Activated CD4-positive, CD25-positive, alpha-beta regulatory T cell (primary cell): ENCODE measurements around the gene SYT7.
"Not testable (repeated sequence)": the region's sequence is repeated elsewhere in the genome, so short reads cannot be mapped to it uniquely, and the experiment has no call there.

Source experiments
- DNase-seq, 4 experiments: peaks; one replicate each; lab custom pipeline; 2025; lab: John Stamatoyannopoulos, UW

Gene SYT7

GRCh38 chr11:61475433-61475832, 105.4 kb downstream of the SYT7 start:
- no peak for DNase-seq

DNA sequence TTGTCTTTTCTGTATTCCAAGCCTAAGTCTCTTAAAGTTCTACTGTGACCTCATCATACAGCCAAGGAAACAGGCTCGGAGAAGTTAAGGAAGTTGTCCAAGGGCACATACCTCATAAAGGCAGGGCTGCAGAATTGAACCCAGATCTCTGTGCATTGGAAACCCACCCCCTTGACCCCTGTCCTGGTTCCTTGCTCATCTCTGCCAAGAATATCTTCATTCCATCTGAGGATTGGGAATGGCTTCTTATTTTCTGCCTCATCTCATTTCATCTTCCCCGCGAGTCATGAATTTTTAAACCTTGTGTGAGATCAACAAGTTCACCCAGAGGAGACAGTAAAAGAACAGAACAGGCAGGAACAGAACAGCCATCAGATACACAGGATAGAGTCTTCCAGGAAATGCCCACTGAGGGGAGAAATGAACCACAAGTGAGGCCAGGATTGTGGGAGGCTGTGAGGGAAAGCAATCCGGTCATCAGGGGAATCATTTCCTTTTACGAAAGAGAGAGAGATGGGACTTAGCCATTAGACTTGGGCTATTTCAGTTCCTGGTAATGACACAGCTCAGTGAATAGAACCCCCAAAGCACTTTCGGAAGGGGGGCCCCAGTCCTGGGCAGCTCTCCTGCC, 106.7 kb downstream of the SYT7 start:
- DNase-seq = no peak

- DNase-seq = no peak
These were observed 107.4 kb downstream of the SYT7 start for GRCh38 chr11:61473370-61474012.

DNA sequence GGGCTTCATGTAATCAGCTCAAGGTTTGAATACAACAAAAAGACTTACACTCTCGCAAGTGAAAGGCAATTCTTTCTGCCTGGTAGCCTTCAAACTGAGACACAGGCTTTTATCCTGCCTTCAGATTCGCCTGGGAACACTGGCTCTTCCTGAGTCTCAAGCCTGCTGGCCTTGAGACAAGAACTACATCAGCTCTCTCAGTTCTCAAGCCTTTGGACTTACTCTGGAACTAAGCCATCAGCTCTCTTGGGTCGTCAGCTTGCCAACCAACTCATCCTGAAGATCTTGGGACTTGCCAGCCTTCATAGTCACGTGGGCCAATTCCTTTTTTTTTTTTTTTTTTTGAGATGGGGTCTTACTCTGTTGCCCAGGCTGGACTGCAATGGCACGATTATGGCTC, 108.0 kb downstream of the SYT7 start:
- DNase-seq = no peak

GRCh38 chr11:61472282-61472681, 108.6 kb downstream of the SYT7 start:
- DNase-seq = no peak

GRCh38 chr11:61468002-61468401, 112.9 kb downstream of the SYT7 start:
- DNase-seq = no peak

GRCh38 chr11:61467602-61468001, 113.3 kb downstream of the SYT7 start:
- not testable (repeated sequence) for DNase-seq
